Amygdala (tissue), 56 donors: ENCODE results near the gene OSMR.
"Not testable (repeated sequence)": the region's sequence is repeated elsewhere in the genome, so short reads cannot be mapped to it uniquely, and the experiment has no call there.

Experiments
- DNase-seq, 56 donors: peaks; one replicate each; lab custom pipeline; 2025; lab: John Stamatoyannopoulos, UW

OSMR gene

GRCh38 chr5:38827525-38827924, 18.3 kb upstream of the OSMR start:
- DNase-seq: no peak

- no peak for DNase-seq
Measured at GRCh38 chr5:38830521-38831051, 15.2 kb upstream of the OSMR start.

GRCh38 chr5:38831117-38831516, 14.7 kb upstream of the OSMR start:
- no peak for DNase-seq

GRCh38 chr5:38831909-38832308, 13.9 kb upstream of the OSMR start:
- DNase-seq: peak in 1 of 56 donors; percentile 4

- DNase-seq: no peak
Measured at GRCh38 chr5:38832810-38833209, 13.0 kb upstream of the OSMR start.

GRCh38 chr5:38835887-38836286, 9.9 kb upstream of the OSMR start:
- no peak for DNase-seq

- no peak for DNase-seq
Measured at GRCh38 chr5:38837416-38837815, 8.4 kb upstream of the OSMR start.

- DNase-seq: no peak
Measured at GRCh38 chr5:38837932-38838331, 7.9 kb upstream of the OSMR start.

GRCh38 chr5:38843665-38844064, 2.1 kb upstream of the OSMR start:
- DNase-seq: no peak

GRCh38 chr5:38846379-38847011, 683 bp downstream of the OSMR start:
- no peak for DNase-seq

GRCh38 chr5:38847559-38848347, 1.9 kb downstream of the OSMR start:
- no peak for DNase-seq

- DNase-seq: no peak
Measured at GRCh38 chr5:38848637-38849036, 2.8 kb downstream of the OSMR start.

- DNase-seq: not testable (repeated sequence)
Measured at GRCh38 chr5:38851640-38852039, 5.8 kb downstream of the OSMR start.

GRCh38 chr5:38853753-38854470, 8.1 kb downstream of the OSMR start:
- DNase-seq: no peak

- no peak for DNase-seq
Measured at GRCh38 chr5:38854907-38855306, 9.1 kb downstream of the OSMR start.

GRCh38 chr5:38856660-38857059, 10.8 kb downstream of the OSMR start:
- DNase-seq: no peak

- DNase-seq: no peak
Measured at GRCh38 chr5:38858839-38859238, 13.0 kb downstream of the OSMR start.

- DNase-seq: not testable (repeated sequence)
Measured at GRCh38 chr5:38861986-38862770, 16.4 kb downstream of the OSMR start.

GRCh38 chr5:38866362-38867031, 20.7 kb downstream of the OSMR start:
- DNase-seq: no peak

- no peak for DNase-seq
Measured at GRCh38 chr5:38867032-38867398, 21.2 kb downstream of the OSMR start.
